HepG2 (cell line): Measurements from ENCODE around the gene IGFL2. TPM values are rescaled to one million over a fixed set of nuclear protein-coding genes. Genes with fewer than 3 reads are reported as not detected.
A peak's percentile ranks its signal among the peaks of the same experiment; 100 is the strongest.

Experiments
- AHR ChIP-seq: IDR thresholded peaks from 2 replicates; pipeline ENCODE4 v1.6.1; 2018; ENCODE audit warnings: missing genetic modification reagents, missing compliant biosample characterization
- ARID2 ChIP-seq: sonication (generic); formaldehyde crosslinking; IDR thresholded peaks from 2 replicates; pipeline ENCODE4 v1.8.1; 2022; ENCODE audit warnings: mild to moderate bottlenecking, missing genetic modification reagents, borderline replicate concordance
- CHCHD3 ChIP-seq: sonication (generic); formaldehyde crosslinking; IDR thresholded peaks from 2 replicates; pipeline ENCODE4 v1.8.0; 2022; ENCODE audit warnings: mild to moderate bottlenecking, missing genetic modification reagents, moderate library complexity
- IRF2 ChIP-seq: IDR thresholded peaks from 2 replicates; pipeline ENCODE4 v1.6.1; 2018; ENCODE audit warnings: missing genetic modification reagents, missing compliant biosample characterization
- KAT8 ChIP-seq: IDR thresholded peaks from 2 replicates; pipeline ENCODE4 v1.6.1; 2016; ENCODE audit warnings: missing genetic modification reagents, missing compliant biosample characterization
- PHF8 ChIP-seq: sonication (generic); formaldehyde crosslinking; IDR thresholded peaks from 2 replicates; pipeline ENCODE4 v1.5.0; 2020; ENCODE audit warnings: missing genetic modification reagents
- RAD21 ChIP-seq: fragments of 450-650 bp; formaldehyde crosslinking; IDR thresholded peaks from 2 replicates; pipeline ENCODE4 v1.5.0; 2020; ENCODE audit warnings: mild to moderate bottlenecking
- REXO4 ChIP-seq: sonication (generic); formaldehyde crosslinking; IDR thresholded peaks from 2 replicates; pipeline ENCODE4 v1.8.0; 2022; ENCODE audit warnings: missing genetic modification reagents, mild to moderate bottlenecking, borderline replicate concordance
- TCF7 ChIP-seq: sonication (generic); IDR thresholded peaks from 2 replicates; pipeline ENCODE4 v1.6.1; 2016; ENCODE audit warnings: antibody characterized with exemption, low read depth
- ZNF367 ChIP-seq: sonication (generic); formaldehyde crosslinking; IDR thresholded peaks from 2 replicates; pipeline ENCODE4 v1.4.0; 2020; ENCODE audit warnings: missing genetic modification reagents, borderline replicate concordance
- polyA plus RNA-seq, 8 experiments: library from polyadenylated mRNA; depleted of rRNA in 3 of 8; stranded (reverse) in 7 of 8; unstranded in 1 of 8; fragments of >200 nt; fragmentation: Illumina TruSeq in 4 of 8; extraction: Trizol in 4 of 8; gene quantifications; 2 replicates each; pipeline versions ENCODE4 v1.2.1 to v1.2.3, GENCODE V29; 2011 to 2016; ENCODE audit warnings: low read depth in 4 of 8, missing spikeins in 1 of 8, mixed read lengths in 1 of 8; ENCODE audit not compliant: insufficient read depth in 1 of 8
- total RNA-seq, 5 experiments: library from RNA; depleted of rRNA; stranded (reverse); fragments of >200 nt; fragmentation: Illumina TruSeq; extraction: Trizol; gene quantifications; 2 replicates each; pipeline ENCODE4 v1.2.3, GENCODE V29; 2016; ENCODE audit warnings: low read depth in 1 of 5
- TF ChIP-seq, protein P1 (sequence below): sonication (generic); formaldehyde crosslinking; IDR thresholded peaks from 2 replicates; pipeline ENCODE4 v1.8.0; 2023; ENCODE audit warnings: mild to moderate bottlenecking, missing genetic modification reagents
- TF ChIP-seq, protein P2 (sequence below): sonication (generic); formaldehyde crosslinking; IDR thresholded peaks from 2 replicates; pipeline ENCODE4 v1.4.0; 2020; ENCODE audit warnings: mild to moderate bottlenecking, low read depth, missing genetic modification reagents
- TF ChIP-seq, protein P3 (sequence below): sonication (generic); formaldehyde crosslinking; IDR thresholded peaks from 2 replicates; pipeline ENCODE4 v1.4.0; 2020; ENCODE audit warnings: mild to moderate bottlenecking, missing genetic modification reagents
- TF ChIP-seq, protein P4 (sequence below): sonication (generic); formaldehyde crosslinking; IDR thresholded peaks from 2 replicates; pipeline ENCODE4 v1.5.1; 2020; ENCODE audit warnings: missing genetic modification reagents, mild to moderate bottlenecking, borderline replicate concordance
- TF ChIP-seq, protein P5 (sequence below): sonication (generic); formaldehyde crosslinking; IDR thresholded peaks from 2 replicates; pipeline ENCODE4 v1.4.0; 2020; ENCODE audit warnings: missing genetic modification reagents
- TF ChIP-seq, protein P6 (sequence below): sonication (generic); formaldehyde crosslinking; IDR thresholded peaks from 2 replicates; pipeline ENCODE4 v1.4.0; 2020; ENCODE audit warnings: mild to moderate bottlenecking, missing genetic modification reagents, borderline replicate concordance

Gene IGFL2
- total and polyA plus RNA-seq, 2 of the 13 experiments (the other 11 are each of a cell fraction or from before 2014, with no cell fraction given): not detected

DNA sequence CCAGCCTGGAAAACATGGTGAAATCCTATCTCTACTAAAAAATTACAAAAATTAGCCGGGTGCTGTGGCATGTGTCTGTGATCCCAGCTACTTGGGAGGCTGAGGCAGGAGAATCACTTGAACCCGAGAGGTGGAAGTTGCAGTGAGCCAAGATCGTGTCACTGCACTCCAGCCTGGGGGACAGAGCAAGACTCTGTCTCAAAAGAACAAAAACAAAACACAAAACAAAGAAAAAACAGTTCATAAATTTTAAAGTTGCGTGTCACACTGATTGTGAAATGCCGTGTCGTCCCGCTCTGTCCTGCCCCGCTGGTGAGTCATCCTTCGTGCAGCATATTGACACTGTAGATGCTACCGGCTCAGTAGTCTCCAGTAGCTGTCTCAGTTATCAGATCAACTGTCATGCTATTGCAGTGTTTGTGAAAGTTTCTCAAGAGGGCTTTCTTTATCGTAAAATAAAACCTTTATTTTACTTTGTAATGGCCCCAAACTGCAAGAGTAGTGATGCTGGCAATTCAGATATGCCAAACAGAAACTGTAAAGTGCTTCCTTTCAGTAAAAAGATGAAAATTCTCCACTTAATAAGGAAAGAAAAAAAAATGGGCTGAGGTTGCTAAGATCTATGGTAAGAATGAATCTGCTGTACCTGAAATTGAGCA is 45.1 kb downstream of the IGFL2 start (continued):
- TF ChIP-seq, protein P1, sequence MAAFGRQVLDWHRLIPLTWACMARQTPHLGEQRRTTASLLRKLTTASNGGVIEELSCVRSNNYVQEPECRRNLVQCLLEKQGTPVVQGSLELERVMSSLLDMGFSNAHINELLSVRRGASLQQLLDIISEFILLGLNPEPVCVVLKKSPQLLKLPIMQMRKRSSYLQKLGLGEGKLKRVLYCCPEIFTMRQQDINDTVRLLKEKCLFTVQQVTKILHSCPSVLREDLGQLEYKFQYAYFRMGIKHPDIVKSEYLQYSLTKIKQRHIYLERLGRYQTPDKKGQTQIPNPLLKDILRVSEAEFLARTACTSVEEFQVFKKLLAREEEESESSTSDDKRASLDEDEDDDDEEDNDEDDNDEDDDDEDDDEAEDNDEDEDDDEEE (CRISPR knock-in tag): no peak
- TF ChIP-seq PHF8 (CRISPR knock-in tag): 0 out of 2 replicates have a peak, but pooled peaks have one; percentile 16
- TF ChIP-seq RAD21 (CRISPR knock-in tag): no peak
- TF ChIP-seq KAT8: peak; percentile 31; the same call in 1 of the 2 replicates
- TF ChIP-seq, protein P2, sequence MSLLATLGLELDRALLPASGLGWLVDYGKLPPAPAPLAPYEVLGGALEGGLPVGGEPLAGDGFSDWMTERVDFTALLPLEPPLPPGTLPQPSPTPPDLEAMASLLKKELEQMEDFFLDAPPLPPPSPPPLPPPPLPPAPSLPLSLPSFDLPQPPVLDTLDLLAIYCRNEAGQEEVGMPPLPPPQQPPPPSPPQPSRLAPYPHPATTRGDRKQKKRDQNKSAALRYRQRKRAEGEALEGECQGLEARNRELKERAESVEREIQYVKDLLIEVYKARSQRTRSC (CRISPR knock-in tag): no peak
- TF ChIP-seq AHR: 0 out of 2 replicates have a peak, but pooled peaks have one; percentile 73
- TF ChIP-seq ARID2 (CRISPR knock-in tag): no peak
- TF ChIP-seq, protein P3, sequence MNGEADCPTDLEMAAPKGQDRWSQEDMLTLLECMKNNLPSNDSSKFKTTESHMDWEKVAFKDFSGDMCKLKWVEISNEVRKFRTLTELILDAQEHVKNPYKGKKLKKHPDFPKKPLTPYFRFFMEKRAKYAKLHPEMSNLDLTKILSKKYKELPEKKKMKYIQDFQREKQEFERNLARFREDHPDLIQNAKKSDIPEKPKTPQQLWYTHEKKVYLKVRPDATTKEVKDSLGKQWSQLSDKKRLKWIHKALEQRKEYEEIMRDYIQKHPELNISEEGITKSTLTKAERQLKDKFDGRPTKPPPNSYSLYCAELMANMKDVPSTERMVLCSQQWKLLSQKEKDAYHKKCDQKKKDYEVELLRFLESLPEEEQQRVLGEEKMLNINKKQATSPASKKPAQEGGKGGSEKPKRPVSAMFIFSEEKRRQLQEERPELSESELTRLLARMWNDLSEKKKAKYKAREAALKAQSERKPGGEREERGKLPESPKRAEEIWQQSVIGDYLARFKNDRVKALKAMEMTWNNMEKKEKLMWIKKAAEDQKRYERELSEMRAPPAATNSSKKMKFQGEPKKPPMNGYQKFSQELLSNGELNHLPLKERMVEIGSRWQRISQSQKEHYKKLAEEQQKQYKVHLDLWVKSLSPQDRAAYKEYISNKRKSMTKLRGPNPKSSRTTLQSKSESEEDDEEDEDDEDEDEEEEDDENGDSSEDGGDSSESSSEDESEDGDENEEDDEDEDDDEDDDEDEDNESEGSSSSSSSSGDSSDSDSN: no peak
- TF ChIP-seq ZNF367 (CRISPR knock-in tag): no peak
- TF ChIP-seq, protein P4, sequence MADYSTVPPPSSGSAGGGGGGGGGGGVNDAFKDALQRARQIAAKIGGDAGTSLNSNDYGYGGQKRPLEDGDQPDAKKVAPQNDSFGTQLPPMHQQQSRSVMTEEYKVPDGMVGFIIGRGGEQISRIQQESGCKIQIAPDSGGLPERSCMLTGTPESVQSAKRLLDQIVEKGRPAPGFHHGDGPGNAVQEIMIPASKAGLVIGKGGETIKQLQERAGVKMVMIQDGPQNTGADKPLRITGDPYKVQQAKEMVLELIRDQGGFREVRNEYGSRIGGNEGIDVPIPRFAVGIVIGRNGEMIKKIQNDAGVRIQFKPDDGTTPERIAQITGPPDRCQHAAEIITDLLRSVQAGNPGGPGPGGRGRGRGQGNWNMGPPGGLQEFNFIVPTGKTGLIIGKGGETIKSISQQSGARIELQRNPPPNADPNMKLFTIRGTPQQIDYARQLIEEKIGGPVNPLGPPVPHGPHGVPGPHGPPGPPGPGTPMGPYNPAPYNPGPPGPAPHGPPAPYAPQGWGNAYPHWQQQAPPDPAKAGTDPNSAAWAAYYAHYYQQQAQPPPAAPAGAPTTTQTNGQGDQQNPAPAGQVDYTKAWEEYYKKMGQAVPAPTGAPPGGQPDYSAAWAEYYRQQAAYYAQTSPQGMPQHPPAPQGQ (CRISPR knock-in tag): no peak
- no peak for TF ChIP-seq CHCHD3 (CRISPR knock-in tag)
- TF ChIP-seq IRF2 (CRISPR knock-in tag): 0 out of 2 replicates have a peak, but pooled peaks have one; percentile 59
- no peak for TF ChIP-seq REXO4 (CRISPR knock-in tag)
- 0 out of 2 replicates have a peak, but pooled peaks have one; percentile 20 for TF ChIP-seq TCF7
- TF ChIP-seq, protein P5, sequence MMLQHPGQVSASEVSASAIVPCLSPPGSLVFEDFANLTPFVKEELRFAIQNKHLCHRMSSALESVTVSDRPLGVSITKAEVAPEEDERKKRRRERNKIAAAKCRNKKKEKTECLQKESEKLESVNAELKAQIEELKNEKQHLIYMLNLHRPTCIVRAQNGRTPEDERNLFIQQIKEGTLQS (CRISPR knock-in tag): peak; percentile 97
- TF ChIP-seq, protein P6, sequence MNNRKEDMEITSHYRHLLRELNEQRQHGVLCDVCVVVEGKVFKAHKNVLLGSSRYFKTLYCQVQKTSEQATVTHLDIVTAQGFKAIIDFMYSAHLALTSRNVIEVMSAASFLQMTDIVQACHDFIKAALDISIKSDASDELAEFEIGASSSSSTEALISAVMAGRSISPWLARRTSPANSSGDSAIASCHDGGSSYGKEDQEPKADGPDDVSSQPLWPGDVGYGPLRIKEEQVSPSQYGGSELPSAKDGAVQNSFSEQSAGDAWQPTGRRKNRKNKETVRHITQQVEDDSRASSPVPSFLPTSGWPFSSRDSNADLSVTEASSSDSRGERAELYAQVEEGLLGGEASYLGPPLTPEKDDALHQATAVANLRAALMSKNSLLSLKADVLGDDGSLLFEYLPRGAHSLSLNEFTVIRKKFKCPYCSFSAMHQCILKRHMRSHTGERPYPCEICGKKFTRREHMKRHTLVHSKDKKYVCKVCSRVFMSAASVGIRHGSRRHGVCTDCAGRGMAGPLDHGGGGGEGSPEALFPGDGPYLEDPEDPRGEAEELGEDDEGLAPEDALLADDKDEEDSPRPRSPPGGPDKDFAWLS: no peak
